RWPE1 (cell line): ENCODE data around the gene PSMD8.

Experiments
- CTCF ChIA-PET: fragments of 350-600 bp; sonication (Branson Sonifier 250); formaldehyde crosslinking; extraction: SDS; loops from one replicate; lab custom pipeline; 2021; lab: Yijun Ruan, JAX
- POLR2A ChIA-PET: fragments of 400-600 bp; formaldehyde crosslinking; extraction: SDS; loops from one replicate; lab custom pipeline; 2020; ENCODE audit warnings: antibody characterized with exemption; ENCODE audit not compliant: low non-redundant PET; lab: Yijun Ruan, JAX
- DNase-seq: peaks from one replicate; pipeline ENCODE4 v3.0.0; 2012; ENCODE audit warnings: low spot score
- H3K27ac ChIP-seq: fragments of 450-650 bp; 2 replicates; pipeline ENCODE4 v1.5.1; 2017
- TF ChIP-seq, protein P1 (sequence below): fragments of 450-650 bp; conservative IDR thresholded peaks from 2 replicates; pipeline ENCODE4 v1.5.1; 2017; ENCODE audit warnings: low read depth, mild to moderate bottlenecking

Gene PSMD8

DNA sequence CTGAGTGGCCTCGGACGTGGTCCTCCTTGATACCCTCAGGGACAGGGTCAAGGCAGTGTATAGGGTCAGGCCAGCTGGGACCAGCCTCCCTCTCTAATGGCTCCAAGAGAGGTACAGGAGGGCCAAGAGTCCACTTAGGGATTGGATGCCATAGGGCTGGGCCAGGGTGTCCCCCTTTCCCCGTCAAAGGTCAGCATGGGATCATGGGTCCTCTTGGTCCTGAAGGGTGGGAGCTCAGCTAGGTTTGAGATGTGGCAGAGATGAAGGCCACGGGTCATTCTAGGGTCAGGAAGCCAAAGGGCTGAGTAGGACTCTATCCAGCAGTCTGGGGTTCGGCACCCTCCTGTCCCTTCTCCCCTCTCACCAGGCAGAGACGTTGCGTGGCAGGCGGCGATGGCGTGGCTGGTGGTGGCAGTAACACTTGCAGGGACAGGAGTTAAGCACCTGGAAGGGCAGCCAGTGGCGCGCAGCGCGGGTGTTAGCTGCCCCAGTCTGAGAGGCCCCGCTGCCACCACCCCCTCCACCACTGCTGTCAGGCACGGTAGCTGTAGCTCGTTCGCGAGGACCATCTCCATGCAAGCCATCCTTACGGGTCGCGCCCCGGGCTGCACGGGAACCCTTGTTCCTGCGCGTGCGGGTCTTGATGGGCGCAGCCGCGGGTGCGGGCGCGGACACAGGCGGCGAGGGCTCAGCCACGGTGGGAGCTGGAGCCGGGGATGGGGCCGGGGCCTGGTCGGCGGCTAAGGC is 10.9 kb downstream of the PSMD8 start:
- ChIA-PET CTCF (interaction anchor here (0.5 kb wide), 1 partner anchor 34 kb away, joined by 3 read pairs; no protein-coding TSS in a partner anchor), POLR2A (no interaction called here)
- TF ChIP-seq, protein P1, sequence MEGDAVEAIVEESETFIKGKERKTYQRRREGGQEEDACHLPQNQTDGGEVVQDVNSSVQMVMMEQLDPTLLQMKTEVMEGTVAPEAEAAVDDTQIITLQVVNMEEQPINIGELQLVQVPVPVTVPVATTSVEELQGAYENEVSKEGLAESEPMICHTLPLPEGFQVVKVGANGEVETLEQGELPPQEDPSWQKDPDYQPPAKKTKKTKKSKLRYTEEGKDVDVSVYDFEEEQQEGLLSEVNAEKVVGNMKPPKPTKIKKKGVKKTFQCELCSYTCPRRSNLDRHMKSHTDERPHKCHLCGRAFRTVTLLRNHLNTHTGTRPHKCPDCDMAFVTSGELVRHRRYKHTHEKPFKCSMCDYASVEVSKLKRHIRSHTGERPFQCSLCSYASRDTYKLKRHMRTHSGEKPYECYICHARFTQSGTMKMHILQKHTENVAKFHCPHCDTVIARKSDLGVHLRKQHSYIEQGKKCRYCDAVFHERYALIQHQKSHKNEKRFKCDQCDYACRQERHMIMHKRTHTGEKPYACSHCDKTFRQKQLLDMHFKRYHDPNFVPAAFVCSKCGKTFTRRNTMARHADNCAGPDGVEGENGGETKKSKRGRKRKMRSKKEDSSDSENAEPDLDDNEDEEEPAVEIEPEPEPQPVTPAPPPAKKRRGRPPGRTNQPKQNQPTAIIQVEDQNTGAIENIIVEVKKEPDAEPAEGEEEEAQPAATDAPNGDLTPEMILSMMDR, result no peak
- peak overlapping the region; percentile 51 for H3K27ac ChIP-seq
- DNase-seq, result no peak

DNA sequence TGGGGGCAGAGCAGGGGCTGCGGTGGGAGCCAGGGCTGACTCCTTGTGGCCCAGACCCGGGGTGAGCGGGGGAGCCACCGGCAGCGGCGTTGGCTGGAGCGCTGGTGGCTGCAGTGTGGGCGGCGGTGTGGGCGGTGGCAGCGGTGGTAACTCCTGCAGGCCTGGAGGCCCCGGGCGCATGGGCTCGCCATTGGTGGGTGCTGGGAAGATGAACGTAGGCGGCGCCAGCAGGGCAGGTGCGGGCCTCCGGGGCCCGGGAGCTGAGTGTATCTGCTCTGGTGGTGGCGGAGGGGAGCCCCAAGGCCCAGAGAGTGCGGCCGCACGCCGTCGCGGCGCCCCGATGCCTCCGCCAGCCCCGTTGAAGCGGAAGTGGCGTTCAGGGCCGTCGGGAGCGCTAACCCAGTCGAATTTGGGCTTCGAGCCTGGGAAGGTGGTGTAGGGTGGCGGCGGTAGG is 11.5 kb downstream of the PSMD8 start:
- ChIA-PET CTCF (no interaction called here), POLR2A (no interaction called here)
- DNase-seq, result no peak
- H3K27ac ChIP-seq, result no peak overlapping the region
- TF ChIP-seq, protein P1, result no peak

DNA sequence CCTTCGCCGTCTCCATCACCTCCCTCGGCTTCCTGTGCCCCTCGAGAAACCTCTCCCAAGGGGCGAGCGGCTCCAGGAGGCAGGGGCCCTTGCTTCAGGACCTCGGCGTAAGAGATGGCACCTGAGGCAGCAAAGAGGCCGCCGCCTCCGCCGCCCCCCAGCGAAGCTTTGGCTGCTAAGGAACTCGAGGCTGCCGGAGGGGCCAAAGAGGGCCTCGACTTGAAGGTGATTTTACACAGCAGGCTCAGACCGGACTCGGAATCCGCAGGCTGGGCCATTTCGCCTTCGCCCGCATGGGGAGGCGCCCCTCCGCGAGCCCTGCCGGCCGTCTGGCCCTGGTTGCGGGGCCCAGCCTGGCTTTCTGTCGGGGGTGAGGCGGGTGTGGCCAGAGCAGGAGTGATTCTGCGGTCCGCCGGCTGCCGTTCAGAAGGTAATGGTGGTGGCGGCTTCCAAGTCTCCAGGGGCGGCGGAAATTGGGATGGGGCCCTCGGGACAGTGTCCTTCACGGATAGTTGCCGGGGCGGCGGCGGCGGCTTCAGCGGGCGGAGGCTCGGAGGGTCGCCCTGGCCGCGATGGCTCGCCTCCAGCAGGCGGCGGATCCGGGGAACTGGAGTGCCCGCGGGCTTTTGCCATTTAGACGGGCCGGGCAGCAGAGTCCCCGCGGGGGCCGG is 12.1 kb downstream of the PSMD8 start:
- H3K27ac ChIP-seq, result peak overlapping the region; percentile 94
- CTCF ChIA-PET, result no interaction called here
- no peak for DNase-seq
- POLR2A ChIA-PET, result no interaction called here
- TF ChIP-seq, protein P1, result no peak

DNA sequence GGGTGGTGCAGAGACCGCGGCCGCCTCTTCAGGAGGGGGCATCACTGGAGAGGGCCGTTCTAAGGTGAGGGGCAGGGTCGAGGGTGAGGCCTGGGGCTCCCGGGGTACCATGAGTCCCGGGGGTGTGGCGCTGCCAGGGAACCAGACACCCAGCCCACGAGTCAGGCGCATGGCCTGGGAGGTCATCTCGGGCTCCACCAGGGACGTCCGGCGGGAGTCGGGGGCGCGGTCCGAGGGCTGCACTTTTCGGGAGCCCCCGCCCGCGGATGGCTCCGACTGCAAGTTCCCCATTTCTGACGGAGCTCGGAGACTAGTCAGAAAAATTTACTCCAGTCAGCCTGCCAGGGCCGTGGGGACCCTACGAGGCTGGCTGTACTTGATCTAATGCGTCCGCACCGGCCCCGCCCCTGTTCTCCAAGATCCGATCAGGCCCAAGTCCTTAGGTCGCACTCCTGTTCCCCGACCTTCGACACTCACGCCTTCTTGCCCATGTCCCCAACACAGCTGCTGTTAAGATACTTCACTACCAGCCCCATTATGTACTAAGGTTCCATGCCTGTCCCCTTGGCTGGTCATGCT is 12.7 kb downstream of the PSMD8 start:
- no peak for DNase-seq
- POLR2A ChIA-PET, result interaction anchor here (0.6 to 1.7 kb wide), 2 partner anchors 12 to 144 kb away, joined by 8 to 14 read pairs; partner anchors contain the start of gene PSMD8
- CTCF ChIA-PET, result interaction anchor here (0.6 to 0.7 kb wide), 2 partner anchors 28 to 520 kb away, joined by 4 read pairs; no protein-coding TSS in a partner anchor
- TF ChIP-seq, protein P1, result no peak
- H3K27ac ChIP-seq, result peak overlapping the region; percentile 94

DNA sequence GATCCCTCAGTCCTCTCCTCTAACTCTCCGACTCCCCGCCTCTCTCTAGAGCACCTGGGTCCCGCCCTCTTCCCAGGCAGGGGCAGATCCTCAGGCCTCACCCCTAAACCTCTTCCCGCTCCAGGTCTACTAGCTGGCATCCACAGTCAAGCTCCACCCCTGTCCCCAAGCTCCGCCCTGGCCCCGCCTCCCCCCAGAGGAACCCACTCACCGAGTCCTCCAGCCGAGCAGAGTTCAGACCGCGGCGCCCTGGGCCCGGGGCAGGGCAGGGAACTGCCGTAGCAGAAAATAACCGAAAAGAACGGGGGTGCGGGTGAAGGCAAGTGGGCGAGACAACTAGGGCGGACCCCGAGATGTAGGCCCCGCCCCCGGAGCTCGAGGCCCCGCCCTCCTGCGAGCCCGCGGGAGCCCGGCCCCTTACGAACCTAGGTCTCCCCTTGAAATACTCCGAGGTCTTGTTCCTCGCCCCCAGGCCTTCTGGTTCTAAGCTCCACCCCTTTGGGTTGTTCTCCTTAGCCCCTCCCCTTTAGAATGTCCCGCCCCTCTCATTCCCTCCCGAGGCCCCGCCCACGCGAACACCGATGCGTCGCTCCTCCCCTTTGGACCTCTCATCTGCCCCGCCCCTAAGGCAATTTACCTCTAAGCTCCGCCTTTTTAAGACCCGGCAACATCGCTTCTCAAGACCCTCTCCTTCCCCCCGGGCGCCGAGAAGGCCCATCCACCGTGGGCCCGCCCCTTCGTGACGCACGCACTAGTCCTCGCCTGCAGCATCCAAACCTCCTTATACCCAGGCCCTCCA is 13.4 kb downstream of the PSMD8 start, which contains the start of gene GGN:
TSS of gene GGN (minus strand) at position 485 of the 799 bp plus-strand sequence. CDS start 773 bp downstream, outside the sequence.
- peak; percentile 98 for DNase-seq
- ChIA-PET CTCF (interaction anchor here (0.6 to 0.7 kb wide), 2 partner anchors 28 to 519 kb away, joined by 4 read pairs; no protein-coding TSS in a partner anchor), POLR2A (interaction anchor here (0.6 to 1.7 kb wide), 4 partner anchors 13 to 145 kb away, joined by 3 to 14 read pairs (median 8); partner anchors contain the start of genes CATSPERG and PSMD8)
- H3K27ac ChIP-seq, result peak within 1 kb of the TSS; percentile 94
- TF ChIP-seq, protein P1, result no peak
